ENCODE measurements around the gene MYO1E.

DNA sequence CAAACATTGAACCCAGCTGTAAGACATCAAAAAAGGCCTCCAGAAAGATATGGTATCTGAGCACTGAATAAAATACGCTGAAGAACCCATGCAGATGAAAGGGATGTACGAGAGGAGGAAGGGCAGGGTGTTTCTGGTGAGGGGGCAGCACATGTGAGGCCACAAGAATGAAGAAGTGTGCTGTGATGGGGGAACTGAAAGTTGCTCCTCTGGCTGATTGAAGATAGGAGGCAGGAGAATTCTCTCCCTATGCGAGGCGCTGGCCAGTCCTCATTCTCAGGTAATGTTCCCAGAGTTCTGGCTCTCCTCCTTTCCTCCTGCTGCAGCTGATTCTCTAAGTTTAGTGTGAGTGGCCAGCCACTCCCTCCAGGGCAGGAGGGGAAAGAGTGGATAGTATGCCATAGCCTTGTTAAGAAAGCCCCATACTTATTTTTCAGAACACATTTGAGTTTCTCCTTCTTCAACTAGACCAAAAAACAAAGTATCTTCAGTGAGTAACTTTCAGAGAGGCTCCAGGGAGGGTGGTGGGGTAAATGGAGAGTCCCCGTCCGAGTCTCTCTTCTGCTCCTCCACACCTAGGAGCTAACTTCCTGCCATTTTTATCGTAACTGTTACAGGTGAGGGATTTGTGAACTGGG lies 26.9 kb upstream of the MYO1E start:
- TF ChIP-seq POLR2A (IDR thresholded peaks at IDR 0.05) = no peak
- TF ChIP-seq, protein P1, sequence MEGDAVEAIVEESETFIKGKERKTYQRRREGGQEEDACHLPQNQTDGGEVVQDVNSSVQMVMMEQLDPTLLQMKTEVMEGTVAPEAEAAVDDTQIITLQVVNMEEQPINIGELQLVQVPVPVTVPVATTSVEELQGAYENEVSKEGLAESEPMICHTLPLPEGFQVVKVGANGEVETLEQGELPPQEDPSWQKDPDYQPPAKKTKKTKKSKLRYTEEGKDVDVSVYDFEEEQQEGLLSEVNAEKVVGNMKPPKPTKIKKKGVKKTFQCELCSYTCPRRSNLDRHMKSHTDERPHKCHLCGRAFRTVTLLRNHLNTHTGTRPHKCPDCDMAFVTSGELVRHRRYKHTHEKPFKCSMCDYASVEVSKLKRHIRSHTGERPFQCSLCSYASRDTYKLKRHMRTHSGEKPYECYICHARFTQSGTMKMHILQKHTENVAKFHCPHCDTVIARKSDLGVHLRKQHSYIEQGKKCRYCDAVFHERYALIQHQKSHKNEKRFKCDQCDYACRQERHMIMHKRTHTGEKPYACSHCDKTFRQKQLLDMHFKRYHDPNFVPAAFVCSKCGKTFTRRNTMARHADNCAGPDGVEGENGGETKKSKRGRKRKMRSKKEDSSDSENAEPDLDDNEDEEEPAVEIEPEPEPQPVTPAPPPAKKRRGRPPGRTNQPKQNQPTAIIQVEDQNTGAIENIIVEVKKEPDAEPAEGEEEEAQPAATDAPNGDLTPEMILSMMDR (IDR thresholded peaks at IDR 0.05) = no peak
